ENCODE results near the gene TRPM3. TPM values are rescaled to one million over a fixed set of nuclear protein-coding genes. Genes with fewer than 3 reads are reported as not detected.

Gene TRPM3
- total RNA-seq, 2 donors from 2014 or later, result not detected

GRCh38 chr9:70566066-70566465 lies 555.4 kb downstream of the TRPM3 start:
- Mint-ChIP-seq H3K27ac (peak overlapping the region; percentile 12), H3K4me1 (peaks cover 23% of the 10 kb centered on the region), H3K4me3 (no peak overlapping the region), H3K27me3 (no peaks in the 10 kb centered on the region), H3K36me3 (ENCODE audit: low read depth) (no peaks in the 10 kb centered on the region)
- H3K9me3 ChIP-seq (ENCODE audit: control insufficient read depth, low read length, poor library complexity, severe bottlenecking), result no peaks in the 10 kb centered on the region
- ATAC-seq (no peak), DNase-seq (no peak)

GRCh38 chr9:70564468-70565335 lies 556.7 kb downstream of the TRPM3 start:
- H3K9me3 ChIP-seq (ENCODE audit: control insufficient read depth, low read length, poor library complexity, severe bottlenecking), result no peaks in the 10 kb centered on the region
- H3K4me3 Mint-ChIP-seq, result peak overlapping the region; percentile 83
- ATAC-seq (no peak), DNase-seq (no peak)
- no peaks in the 10 kb centered on the region for H3K36me3 Mint-ChIP-seq (ENCODE audit: low read depth)
- H3K27me3 Mint-ChIP-seq, result no peaks in the 10 kb centered on the region
- H3K27ac Mint-ChIP-seq, result peak overlapping the region; percentile 94
- H3K4me1 Mint-ChIP-seq, result peaks cover 23% of the 10 kb centered on the region

GRCh38 chr9:70563431-70564204 lies 557.8 kb downstream of the TRPM3 start:
- H3K27ac Mint-ChIP-seq, result peak overlapping the region; percentile 94
- H3K27me3 Mint-ChIP-seq, result no peaks in the 10 kb centered on the region
- H3K4me1 Mint-ChIP-seq, result peaks cover 23% of the 10 kb centered on the region
- ATAC-seq, result peak; percentile 95
- H3K4me3 Mint-ChIP-seq, result peak overlapping the region; percentile 83
- no peak for DNase-seq
- H3K36me3 Mint-ChIP-seq (ENCODE audit: low read depth), result no peaks in the 10 kb centered on the region
- no peaks in the 10 kb centered on the region for H3K9me3 ChIP-seq (ENCODE audit: control insufficient read depth, low read length, poor library complexity, severe bottlenecking)

GRCh38 chr9:70563010-70563409 lies 558.4 kb downstream of the TRPM3 start:
- DNase-seq (no peak), ATAC-seq (no peak)
- H3K4me1 Mint-ChIP-seq, result peaks cover 23% of the 10 kb centered on the region
- H3K27ac Mint-ChIP-seq, result peak overlapping the region; percentile 94
- H3K9me3 ChIP-seq (ENCODE audit: control insufficient read depth, low read length, poor library complexity, severe bottlenecking), result no peaks in the 10 kb centered on the region
- H3K27me3 Mint-ChIP-seq, result no peaks in the 10 kb centered on the region
- no peaks in the 10 kb centered on the region for H3K36me3 Mint-ChIP-seq (ENCODE audit: low read depth)
- H3K4me3 Mint-ChIP-seq, result peak overlapping the region; percentile 83

GRCh38 chr9:70561786-70562395 lies 559.5 kb downstream of the TRPM3 start:
- ATAC-seq, result no peak
- no peak overlapping the region for H3K4me3 Mint-ChIP-seq
- H3K36me3 Mint-ChIP-seq (ENCODE audit: low read depth), result no peaks in the 10 kb centered on the region

GRCh38 chr9:70561111-70561510 lies 560.3 kb downstream of the TRPM3 start:
- no peak overlapping the region for H3K4me3 Mint-ChIP-seq

More at GRCh38 chr9:70561786-70562395, 559.5 kb downstream of the TRPM3 start:
- no peak for DNase-seq
- H3K27me3 Mint-ChIP-seq, result no peaks in the 10 kb centered on the region
- H3K4me1 Mint-ChIP-seq, result peaks cover 23% of the 10 kb centered on the region
- H3K9me3 ChIP-seq (ENCODE audit: control insufficient read depth, low read length, poor library complexity, severe bottlenecking), result no peaks in the 10 kb centered on the region
- peak overlapping the region; percentile 94 for H3K27ac Mint-ChIP-seq

GRCh38 chr9:70559102-70559501 lies 562.3 kb downstream of the TRPM3 start:
- Mint-ChIP-seq H3K4me3 (no peak overlapping the region), H3K36me3 (ENCODE audit: low read depth) (no peaks in the 10 kb centered on the region), H3K27ac (no peak overlapping the region), H3K4me1 (peaks cover 14% of the 10 kb centered on the region), H3K27me3 (no peaks in the 10 kb centered on the region)
- no peak for DNase-seq
- ATAC-seq, result no peak
- no peaks in the 10 kb centered on the region for H3K9me3 ChIP-seq (ENCODE audit: control insufficient read depth, low read length, poor library complexity, severe bottlenecking)

More at GRCh38 chr9:70561111-70561510, 560.3 kb downstream of the TRPM3 start:
- no peaks in the 10 kb centered on the region for H3K9me3 ChIP-seq (ENCODE audit: control insufficient read depth, low read length, poor library complexity, severe bottlenecking)
- ATAC-seq, result no peak
- Mint-ChIP-seq H3K27me3 (no peaks in the 10 kb centered on the region), H3K4me1 (peaks cover 21% of the 10 kb centered on the region), H3K36me3 (ENCODE audit: low read depth) (no peaks in the 10 kb centered on the region), H3K27ac (no peak overlapping the region)
- DNase-seq, result no peak

- ATAC-seq, result no peak
- Mint-ChIP-seq H3K27me3 (peaks cover 5% of the 10 kb centered on the region), H3K4me3 (no peak overlapping the region), H3K36me3 (ENCODE audit: low read depth) (no peaks in the 10 kb centered on the region), H3K27ac (no peak overlapping the region), H3K4me1 (peaks cover 3% of the 10 kb centered on the region)
- no peak for DNase-seq
- no peaks in the 10 kb centered on the region for H3K9me3 ChIP-seq (ENCODE audit: control insufficient read depth, low read length, poor library complexity, severe bottlenecking)
These were observed 563.6 kb downstream of the TRPM3 start for GRCh38 chr9:70557661-70558369.

GRCh38 chr9:70556771-70557170 lies 564.6 kb downstream of the TRPM3 start:
- Mint-ChIP-seq H3K4me1 (no peaks in the 10 kb centered on the region), H3K27me3 (peaks cover 5% of the 10 kb centered on the region)
- ATAC-seq, result no peak

GRCh38 chr9:70554881-70555280 lies 566.5 kb downstream of the TRPM3 start:
- Mint-ChIP-seq H3K4me1 (no peaks in the 10 kb centered on the region), H3K27ac (peak overlapping the region; percentile 5), H3K27me3 (peaks cover 5% of the 10 kb centered on the region), H3K4me3 (no peak overlapping the region), H3K36me3 (ENCODE audit: low read depth) (no peaks in the 10 kb centered on the region)
- H3K9me3 ChIP-seq (ENCODE audit: control insufficient read depth, low read length, poor library complexity, severe bottlenecking), result no peaks in the 10 kb centered on the region
- DNase-seq, result no peak
- ATAC-seq, result no peak

More at GRCh38 chr9:70556771-70557170, 564.6 kb downstream of the TRPM3 start:
- Mint-ChIP-seq H3K36me3 (ENCODE audit: low read depth) (no peaks in the 10 kb centered on the region), H3K4me3 (no peak overlapping the region), H3K27ac (no peak overlapping the region)
- H3K9me3 ChIP-seq (ENCODE audit: control insufficient read depth, low read length, poor library complexity, severe bottlenecking), result no peaks in the 10 kb centered on the region
- no peak for DNase-seq

- no peaks in the 10 kb centered on the region for H3K9me3 ChIP-seq (ENCODE audit: control insufficient read depth, low read length, poor library complexity, severe bottlenecking)
- DNase-seq (no peak), ATAC-seq (no peak)
- H3K4me3 Mint-ChIP-seq, result no peak overlapping the region
- no peaks in the 10 kb centered on the region for H3K4me1 Mint-ChIP-seq
- no peak overlapping the region for H3K27ac Mint-ChIP-seq
- H3K27me3 Mint-ChIP-seq, result peaks cover 5% of the 10 kb centered on the region
- H3K36me3 Mint-ChIP-seq (ENCODE audit: low read depth), result no peaks in the 10 kb centered on the region
These were observed 567.4 kb downstream of the TRPM3 start for GRCh38 chr9:70553707-70554673.

GRCh38 chr9:70552561-70552960 lies 568.9 kb downstream of the TRPM3 start:
- H3K9me3 ChIP-seq (ENCODE audit: control insufficient read depth, low read length, poor library complexity, severe bottlenecking), result no peaks in the 10 kb centered on the region
- Mint-ChIP-seq H3K27me3 (peaks cover 5% of the 10 kb centered on the region), H3K4me1 (no peaks in the 10 kb centered on the region), H3K36me3 (ENCODE audit: low read depth) (no peaks in the 10 kb centered on the region), H3K27ac (no peak overlapping the region), H3K4me3 (no peak overlapping the region)
- ATAC-seq (no peak), DNase-seq (no peak)

Measured in T-helper 17 cell (primary cell).